Left lobe of liver (tissue), 1 donor: Measurements from ENCODE around the gene PLA2G2F. TPM values are rescaled to one million over a fixed set of nuclear protein-coding genes. Genes with fewer than 3 reads are reported as not detected.

Source experiments
- total RNA-seq: library from RNA; stranded (reverse); gene quantifications from one replicate; pipeline ENCODE4 v1.2.1, GENCODE V29; 2021
- donor health status: DM: no; HTN: yes; CAD: no.

PLA2G2F gene
- total RNA-seq, 1 donor from 2014 or later, result not detected

Other genes with a start within 250 kb of the PLA2G2F start
- not detected for gene PLA2G2E, start 215.7 kb upstream of the PLA2G2F start, total RNA-seq
- gene PLA2G2A, start 159.7 kb upstream of the PLA2G2F start, total RNA-seq, result 128 TPM
- 5.8 TPM for gene PLA2G5, start 69.1 kb upstream of the PLA2G2F start, total RNA-seq
- gene PLA2G2D, start 19.8 kb upstream of the PLA2G2F start, total RNA-seq, result not detected
- 1.3 TPM for gene UBXN10, start 46.8 kb downstream of the PLA2G2F start, total RNA-seq
- not detected for gene PLA2G2C, start 47.2 kb downstream of the PLA2G2F start, total RNA-seq
- gene VWA5B1, start 151.6 kb downstream of the PLA2G2F start, total RNA-seq, result not detected